Measurements from ENCODE around the gene REG3A.

DNA sequence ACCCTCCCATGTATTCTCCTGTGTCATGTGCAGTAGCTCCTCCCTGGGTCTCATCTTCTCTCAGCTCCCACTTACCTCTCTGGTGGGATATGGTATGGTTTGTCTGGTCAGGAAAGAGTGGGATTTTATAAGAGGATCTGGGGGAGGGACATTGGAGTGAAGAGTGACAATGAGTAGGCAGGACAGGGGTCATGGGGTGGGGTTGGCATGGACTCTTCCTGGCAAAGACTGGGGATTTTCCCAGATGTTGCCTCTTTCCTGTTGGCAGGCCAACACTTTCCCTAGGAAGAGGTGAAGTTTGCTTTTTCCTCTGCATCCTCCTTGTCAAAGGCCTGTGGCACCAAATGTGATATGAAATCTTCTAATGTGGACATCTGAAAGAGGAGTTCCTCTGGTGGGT lies at the start of gene REG3A:
- TF ChIP-seq EZH2 (IDR thresholded peaks at IDR 0.05; ENCODE audit: borderline replicate concordance, control insufficient read depth, low read depth, low read length), result no peak
- TF ChIP-seq CTCF (IDR thresholded peaks at IDR 0.05 in 2 of 3, conservative IDR thresholded peaks at IDR 0.05 in 1 of 3; ENCODE audit: control insufficient read depth in 2 of 3, extremely low read depth in 1 of 3, insufficient read depth in 1 of 3, low read depth in 3 of 3, low read length in 3 of 3), result no peak
- TF ChIP-seq POLR2AphosphoS5 (IDR thresholded peaks at IDR 0.05; ENCODE audit: low read length), result no peak
- TF ChIP-seq ZBTB33 (IDR thresholded peaks at IDR 0.05), result no peak
- TF ChIP-seq YY1 (IDR thresholded peaks at IDR 0.05; ENCODE audit: low read depth, low read length), result no peak
- no peak for TF ChIP-seq SP1 (IDR thresholded peaks at IDR 0.05; ENCODE audit: low read depth, low read length)
- no peak for TF ChIP-seq NR2F1 (conservative IDR thresholded peaks at IDR 0.05)
- TF ChIP-seq FOXK2 (IDR thresholded peaks at IDR 0.05), result no peak
- TF ChIP-seq FOXM1 (IDR thresholded peaks at IDR 0.05; ENCODE audit: low read depth, low read length), result no peak
